Renal cortex interstitium (tissue), 11 donors: ENCODE measurements around the gene CPT1C. TPM values are rescaled to one million over a fixed set of nuclear protein-coding genes. Genes with fewer than 3 reads are reported as not detected.

Experiments
- DNase-seq, 11 donors: peaks; one replicate each; pipeline ENCODE4 v3.0.0-alpha.2; 2013; ENCODE audit warnings: low read depth in 9 of 11, low spot score in 4 of 11; ENCODE audit errors: extremely low read depth in 1 of 11
- polyA plus RNA-seq, 3 donors: library from polyadenylated mRNA; unstranded; fragments of 120-200 nt; gene quantifications; one replicate each; pipeline ENCODE4 v1.2.1, GENCODE V29; 2013; ENCODE audit not compliant: insufficient read length in 3 of 3

The CPT1C gene
- polyA plus RNA-seq, 3 donors, result 8.0 to 12.8 (median 11.1) TPM

GRCh38 chr19:49677901-49678674, 12.8 kb upstream of the CPT1C start:
- peak in 10 of 11 donors; percentile 75 to 89 (median 80) for DNase-seq

- DNase-seq, result no peak
Measured at GRCh38 chr19:49678985-49679770, 11.7 kb upstream of the CPT1C start.

GRCh38 chr19:49679771-49680413, 11.0 kb upstream of the CPT1C start:
- no peak for DNase-seq

GRCh38 chr19:49680421-49681351, 10.2 kb upstream of the CPT1C start:
- DNase-seq, result peak; percentile 83 to 95 (median 91)

- no peak for DNase-seq
Measured at GRCh38 chr19:49681830-49682229, 9.1 kb upstream of the CPT1C start.

GRCh38 chr19:49682274-49682673, 8.6 kb upstream of the CPT1C start:
- DNase-seq, result no peak

GRCh38 chr19:49683814-49684250, 7.1 kb upstream of the CPT1C start:
- no peak for DNase-seq

GRCh38 chr19:49684251-49684982, 6.5 kb upstream of the CPT1C start:
- DNase-seq, result no peak

- DNase-seq, result no peak
Measured at GRCh38 chr19:49684983-49685553, 5.8 kb upstream of the CPT1C start.

- DNase-seq, result no peak
Measured at GRCh38 chr19:49685845-49686332, 5.0 kb upstream of the CPT1C start.

- DNase-seq, result no peak
Measured at GRCh38 chr19:49686503-49687088, 4.3 kb upstream of the CPT1C start.

GRCh38 chr19:49687150-49687549, 3.8 kb upstream of the CPT1C start:
- no peak for DNase-seq

- DNase-seq, result no peak
Measured at GRCh38 chr19:49687566-49688316, 3.2 kb upstream of the CPT1C start.

- DNase-seq, result no peak
Measured at GRCh38 chr19:49688531-49689132, 2.3 kb upstream of the CPT1C start.

- DNase-seq, result no peak
Measured at GRCh38 chr19:49689133-49690078, 1.5 kb upstream of the CPT1C start, which contains the start of gene ADM5. TSS of gene ADM5 (plus strand) at chr19:49689594. CDS start at chr19:49689838, 244 bp downstream.
